Thyroid gland (tissue), 4 donors: ENCODE measurements around the gene RBPMS2. TPM values are rescaled to one million over a fixed set of nuclear protein-coding genes. Genes with fewer than 3 reads are reported as not detected.

ENCODE experiments used
- DNase-seq, 2 donors: peaks; one replicate each; pipeline ENCODE4 v3.0.0-alpha.2; 2019
- H3K27ac ChIP-seq, 3 donors: fragments of 200-600 bp; sonication (generic); 1 replicate in 2 of 3; 2 replicates in 1 of 3; pipeline ENCODE4 v1.5.1; 2016 to 2019; ENCODE audit warnings: mild to moderate bottlenecking in 1 of 3, moderate library complexity in 1 of 3
- H3K27me3 ChIP-seq: fragments of 200-600 bp; sonication (generic); one replicate; pipeline ENCODE4 v1.5.1; 2019
- H3K36me3 ChIP-seq, 2 donors: fragments of 200-600 bp; sonication (generic); one replicate each; pipeline ENCODE4 v1.5.1; 2016 to 2019
- H3K4me1 ChIP-seq, 2 donors: fragments of 200-600 bp; sonication (generic); one replicate each; pipeline ENCODE4 v1.5.1; 2017 to 2019
- H3K4me3 ChIP-seq, 3 donors: fragments of 200-600 bp; sonication (generic); replicated peaks in 1 of 3; 1 replicate in 2 of 3; 2 replicates in 1 of 3; pipeline ENCODE4 v1.5.1; 2016; ENCODE audit warnings: mild to moderate bottlenecking in 1 of 3
- H3K9me3 ChIP-seq: fragments of 200-600 bp; sonication (generic); one replicate; pipeline ENCODE4 v1.5.1; 2017
- CTCF ChIP-seq, 6 experiments: fragments of 200-600 bp in 3 of 6; fragments of 450-650 bp in 3 of 6; sonication (generic) in 3 of 6; IDR thresholded peaks; one replicate each; pipeline ENCODE4 v1.5.1; 2016 to 2019; ENCODE audit warnings: antibody characterized with exemption in 6 of 6, mild to moderate bottlenecking in 2 of 6, inconsistent platforms in 1 of 6, moderate library complexity in 1 of 6
- POLR2A ChIP-seq, 2 donors: fragments of 450-650 bp; IDR thresholded peaks; one replicate each; pipeline ENCODE4 v1.6.1; 2017; ENCODE audit warnings: antibody characterized with exemption in 2 of 2, mild to moderate bottlenecking in 2 of 2, moderate library complexity in 1 of 2
- WGBS, 2 donors: methylation state at CpG; one replicate each; pipeline ENCODE4 v1.1.5; 2017; 5-methylcytosine and 5-hydroxymethylcytosine counted together
- intact Hi-C: fragments of 100-400 bp; cut with DNase I; formaldehyde crosslinking; loops from one replicate; pipeline ENCODE4 v1.15.1; 2023
- total RNA-seq, 4 donors: library from RNA; depleted of rRNA; stranded (reverse); fragments of >200 nt; gene quantifications; one replicate each; pipeline ENCODE4 v1.2.3, GENCODE V29; 2016

The RBPMS2 gene
- total RNA-seq, 4 donors from 2014 or later: 2.6 to 3.5 (median 3.1) TPM

GRCh38 chr15:64767203-64767602 lies 8.2 kb downstream of the RBPMS2 start:
- H3K4me1 ChIP-seq: peaks cover 0 to 5% of the 10 kb centered on the region in 2 donors
- H3K36me3 ChIP-seq: no peaks in the 10 kb centered on the region
- H3K27ac ChIP-seq: no peak overlapping the region
- H3K27me3 ChIP-seq: no peaks in the 10 kb centered on the region
- WGBS, 2 donors: 89 to 99% methylated on average over 5 to 7 of the region's 7 CpGs
- no peak for DNase-seq
- no peaks in the 10 kb centered on the region for H3K9me3 ChIP-seq
- TF ChIP-seq CTCF (IDR thresholded peaks at IDR 0.05) (no peak), POLR2A (IDR thresholded peaks at IDR 0.05) (no peak)
- intact Hi-C loops: no loop called here
- no peak overlapping the region for H3K4me3 ChIP-seq

- no peaks in the 10 kb centered on the region for H3K27me3 ChIP-seq
- 80 to 85% methylated on average over 7 to 8 of the region's 8 CpGs for WGBS, 2 donors
- peaks cover 0 to 5% of the 10 kb centered on the region in 2 donors for H3K4me1 ChIP-seq
- intact Hi-C loops: no loop called here
- no peak for DNase-seq
- no peak overlapping the region for H3K4me3 ChIP-seq
- no peaks in the 10 kb centered on the region for H3K36me3 ChIP-seq
- no peaks in the 10 kb centered on the region for H3K9me3 ChIP-seq
- no peak for TF ChIP-seq CTCF (IDR thresholded peaks at IDR 0.05)
- no peak for TF ChIP-seq POLR2A (IDR thresholded peaks at IDR 0.05)
- no peak overlapping the region for H3K27ac ChIP-seq
These were observed 9.3 kb downstream of the RBPMS2 start for GRCh38 chr15:64766058-64766457.

GRCh38 chr15:64763874-64764273 lies 11.5 kb downstream of the RBPMS2 start:
- Histone ChIP-seq H3K27ac (no peak overlapping the region), H3K27me3 (no peaks in the 10 kb centered on the region), H3K4me1 (peaks cover 0 to 5% of the 10 kb centered on the region in 2 donors), H3K9me3 (no peaks in the 10 kb centered on the region), H3K4me3 (no peak overlapping the region), H3K36me3 (no peaks in the 10 kb centered on the region)
- intact Hi-C loops: no loop called here
- no peak for DNase-seq
- WGBS, 2 donors: 80 to 91% methylated on average over 3 to 4 of the region's 4 CpGs
- no peak for TF ChIP-seq CTCF (IDR thresholded peaks at IDR 0.05)
- TF ChIP-seq POLR2A (IDR thresholded peaks at IDR 0.05): no peak

- Histone ChIP-seq H3K4me1 (peaks cover 0 to 5% of the 10 kb centered on the region in 2 donors), H3K27me3 (no peaks in the 10 kb centered on the region), H3K36me3 (no peaks in the 10 kb centered on the region), H3K9me3 (no peaks in the 10 kb centered on the region), H3K27ac (no peak overlapping the region), H3K4me3 (no peak overlapping the region)
- intact Hi-C loops: no loop called here
- TF ChIP-seq POLR2A (IDR thresholded peaks at IDR 0.05) (no peak), CTCF (IDR thresholded peaks at IDR 0.05) (no peak)
- no peak for DNase-seq
These were observed 11.9 kb downstream of the RBPMS2 start for GRCh38 chr15:64763462-64763861.

GRCh38 chr15:64763021-64763420 lies 12.4 kb downstream of the RBPMS2 start:
- 100% methylated on average over 4 to 8 of the region's 8 CpGs for WGBS, 2 donors
- Histone ChIP-seq H3K27me3 (no peaks in the 10 kb centered on the region), H3K4me3 (no peak overlapping the region), H3K27ac (no peak overlapping the region), H3K4me1 (peaks cover 0 to 5% of the 10 kb centered on the region in 2 donors), H3K9me3 (no peaks in the 10 kb centered on the region), H3K36me3 (no peaks in the 10 kb centered on the region)
- intact Hi-C loops: no loop called here
- no peak for DNase-seq
- TF ChIP-seq POLR2A (IDR thresholded peaks at IDR 0.05) (no peak), CTCF (IDR thresholded peaks at IDR 0.05) (no peak)
